Stimulated activated CD4-positive, alpha-beta T cell treated with anti-CD3 and anti-CD28 coated beads, Interleukin-15, amount 100 ng/mL, for 24 hours (primary cell): ENCODE results near the gene DHX35.

Source experiments
- DNase-seq: peaks from one replicate; pipeline ENCODE4 v3.0.0-alpha.2; 2020

DHX35 gene

DNA sequence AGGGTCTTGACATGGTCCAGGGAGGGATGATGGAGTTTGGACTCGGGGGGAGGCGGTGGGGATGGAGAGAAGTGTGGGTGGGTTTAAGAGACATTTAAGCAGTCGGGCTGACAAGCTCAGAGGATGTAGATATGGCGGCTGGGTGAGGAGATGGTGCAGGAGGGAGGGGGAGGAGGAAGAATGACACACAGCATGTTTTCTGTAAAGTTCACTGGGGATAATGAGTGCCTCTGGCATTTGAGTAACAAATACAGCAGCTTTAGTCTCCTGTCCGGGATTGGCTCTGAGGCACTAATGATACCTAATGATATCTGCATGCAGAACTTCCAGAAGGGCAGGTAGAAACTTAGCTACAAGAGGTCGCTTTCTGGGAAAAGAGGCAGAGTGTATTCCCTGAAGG lies 107.8 kb downstream of the DHX35 start:
- DNase-seq: no peak

DNA sequence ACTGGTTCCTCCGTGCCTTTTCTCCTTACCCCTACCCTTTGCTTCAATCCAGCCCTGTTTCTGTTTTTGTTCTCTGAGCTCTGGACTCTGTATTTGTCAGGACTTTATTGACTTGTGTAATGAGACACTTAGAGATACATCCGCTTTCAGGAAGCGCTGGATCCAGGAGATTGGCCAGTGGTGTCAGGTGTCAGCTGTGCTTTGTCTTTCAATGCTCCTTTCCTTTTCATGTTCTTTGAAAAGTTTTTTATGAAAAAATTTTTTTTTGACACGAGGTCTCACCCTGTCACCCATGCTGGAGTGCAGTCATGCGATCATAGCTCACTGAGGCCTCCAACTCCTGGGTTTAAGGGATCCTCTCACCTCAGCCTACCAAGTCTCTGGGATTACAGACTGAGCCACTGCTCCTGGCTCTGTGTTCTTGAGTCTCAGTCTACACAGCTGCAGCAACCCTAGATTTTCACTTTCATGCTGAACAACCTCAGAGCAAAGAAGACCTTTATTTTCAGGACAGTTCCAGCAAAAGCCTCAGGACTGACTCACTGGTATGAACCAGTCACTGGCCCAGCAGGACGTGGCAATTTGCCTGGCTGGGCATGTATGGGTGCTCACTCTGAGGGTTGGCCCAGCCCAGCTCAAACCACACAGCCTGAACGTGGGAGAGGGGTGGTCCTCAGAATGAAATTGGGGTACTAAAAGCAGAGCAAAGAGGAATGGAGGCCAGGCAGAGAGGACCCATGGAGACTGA lies 108.5 kb downstream of the DHX35 start:
- DNase-seq: no peak

DNA sequence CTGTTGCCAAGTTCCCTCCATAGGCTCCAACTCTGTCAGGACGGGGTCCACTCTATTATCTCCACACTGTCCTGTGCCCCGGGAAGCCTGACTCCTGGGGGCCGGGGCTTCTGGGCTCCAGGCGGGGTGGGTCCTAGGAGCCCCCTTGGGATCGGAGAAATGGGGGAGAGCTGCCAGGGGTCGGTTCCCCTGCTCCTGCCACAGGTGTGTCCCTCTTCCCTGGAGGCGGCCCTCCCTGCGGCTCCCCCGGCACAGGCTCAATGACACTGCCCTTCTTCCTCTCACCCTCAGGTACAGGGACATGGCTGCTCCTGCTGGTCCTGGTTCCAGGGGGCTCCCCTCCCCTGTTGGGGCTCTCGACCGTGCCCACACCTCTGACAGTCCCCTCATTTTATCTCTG lies 110.0 kb downstream of the DHX35 start:
- no peak for DNase-seq

DNA sequence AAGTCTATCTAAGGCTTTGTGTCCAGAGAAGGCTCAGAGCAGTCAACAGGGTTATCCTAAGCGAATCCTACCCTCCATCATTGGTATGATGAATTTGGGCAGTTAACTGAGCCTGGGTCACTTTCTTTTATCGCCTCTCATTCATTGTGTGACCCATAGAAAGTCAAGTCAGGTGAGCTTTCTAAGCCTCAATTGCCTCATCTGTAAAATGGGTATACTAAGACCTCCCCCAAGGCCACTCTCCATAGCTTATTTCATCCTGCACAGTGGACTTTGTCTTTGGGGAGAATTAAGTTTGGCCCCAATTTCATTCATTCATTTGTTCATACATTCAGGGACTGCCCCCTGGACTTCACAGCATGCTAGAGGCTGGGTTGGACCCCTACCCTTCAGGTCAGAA lies 110.5 kb downstream of the DHX35 start:
- DNase-seq: no peak

DNA sequence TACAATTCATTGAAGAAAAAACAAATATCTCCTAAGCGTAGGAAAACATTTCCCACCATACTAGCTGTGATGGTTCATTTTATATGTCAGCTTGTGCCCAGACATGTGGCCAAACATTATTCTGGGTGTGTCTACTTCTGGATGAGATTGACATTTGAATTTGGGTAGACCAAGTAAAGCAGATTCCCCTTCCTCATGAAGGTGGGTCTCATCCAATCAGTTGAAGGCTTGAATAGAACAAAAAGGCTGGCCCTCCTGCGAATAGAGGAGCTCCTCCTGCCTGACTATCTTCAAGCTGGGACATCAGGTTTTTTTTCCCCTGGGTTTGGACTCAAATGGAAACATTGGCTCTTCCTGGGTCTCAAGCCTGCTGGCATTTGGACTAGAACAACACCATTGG lies 113.6 kb downstream of the DHX35 start:
- DNase-seq: no peak

GRCh38 chr20:39076958-39077357 lies 114.8 kb downstream of the DHX35 start:
- no peak for DNase-seq

DNA sequence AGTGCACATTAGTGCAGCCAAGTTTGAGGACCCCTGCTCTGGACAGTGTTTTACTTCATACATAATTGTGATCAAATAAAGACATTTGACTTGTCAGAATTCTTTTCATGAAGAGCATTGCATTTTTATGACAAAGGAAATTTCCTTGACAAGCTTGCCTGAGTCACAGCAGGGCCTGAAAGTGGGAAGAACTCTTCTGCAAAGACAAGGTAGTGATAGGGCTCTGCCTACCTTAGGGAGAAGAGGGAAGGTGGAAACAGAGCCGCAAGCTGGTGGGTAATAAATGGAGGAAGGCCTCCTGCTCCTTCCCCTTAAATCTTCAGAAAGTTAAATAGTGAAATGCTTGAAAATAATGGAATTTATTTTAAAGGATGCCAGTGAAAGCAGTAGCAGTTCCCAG lies 118.2 kb downstream of the DHX35 start:
- no peak for DNase-seq

- DNase-seq: peak; percentile 87
Measured at GRCh38 chr20:39081255-39081654, 119.1 kb downstream of the DHX35 start.

GRCh38 chr20:39082622-39083398 lies 120.7 kb downstream of the DHX35 start:
- no peak for DNase-seq

DNA sequence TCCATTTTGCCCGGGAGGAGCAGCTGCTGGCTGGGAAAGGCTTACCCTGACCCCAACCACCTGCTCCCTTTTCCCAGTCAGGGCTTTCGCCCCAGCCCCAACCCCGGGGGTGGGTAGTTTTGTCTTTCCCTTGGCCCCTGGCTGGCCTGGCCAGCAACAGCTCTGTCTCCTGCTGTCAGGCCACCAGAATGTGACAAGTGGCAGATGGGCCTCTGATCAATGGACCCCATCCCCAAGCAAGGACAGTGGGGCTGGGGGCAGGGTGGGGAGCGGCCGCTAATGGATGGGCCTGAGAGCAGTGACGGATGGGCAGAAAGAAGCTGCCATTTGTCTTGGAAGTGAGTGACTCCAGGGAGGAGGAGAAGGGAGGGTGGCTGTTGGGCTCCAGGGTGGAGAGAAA lies 121.6 kb downstream of the DHX35 start:
- DNase-seq: no peak

DNA sequence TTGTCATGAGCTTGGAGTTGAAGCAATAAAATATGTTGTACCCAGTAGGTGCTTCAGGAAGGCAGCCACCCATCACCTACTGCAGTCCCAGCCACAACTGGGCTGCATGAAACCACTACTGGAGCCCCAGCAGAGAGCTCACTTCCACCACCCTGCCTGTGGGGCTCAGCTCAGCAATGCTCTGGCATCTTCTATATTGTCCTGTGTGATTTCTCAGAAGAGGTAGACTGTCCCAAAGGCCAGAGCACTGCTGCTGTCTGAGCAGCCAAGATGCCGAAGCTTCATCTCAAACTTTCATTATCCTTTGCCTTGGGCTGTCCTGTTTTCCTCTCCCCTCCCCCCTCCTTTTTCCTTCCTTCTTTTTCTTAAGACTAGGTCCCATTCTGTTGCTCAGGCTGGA lies 126.9 kb downstream of the DHX35 start:
- no peak for DNase-seq
